ENCODE data around the gene PSMD12.

The PSMD12 gene

GRCh38 chr17:67399676-67400075 lies 33.3 kb upstream of the PSMD12 start:
- no peak for DNase-seq
- peaks cover 14 to 30% (median 17%) of the 10 kb centered on the region in 4 experiments for H3K4me1 ChIP-seq (ENCODE audit: control extremely low read depth in 1 of 4, control insufficient read depth in 4 of 4, insufficient read depth in 4 of 4, low read length in 3 of 4)
- H3K27me3 ChIP-seq (replicated peaks in 2 of 5; ENCODE audit: control insufficient read depth in 4 of 5, insufficient read depth in 5 of 5, low read length in 4 of 5), result no peaks in the 10 kb centered on the region
- WGBS (ENCODE audit: insufficient coverage), result 100% methylated on average over 1 of the region's 3 CpGs
- CTCF ChIA-PET, result no interaction called here
- POLR2A ChIA-PET, result no interaction called here
- H3K9me3 ChIP-seq (ENCODE audit: control extremely low read depth in 1 of 5, control insufficient read depth in 4 of 5, insufficient read depth in 2 of 5, low read depth in 1 of 5, low read length in 4 of 5), result no peaks in the 10 kb centered on the region
- H3K27ac ChIP-seq (ENCODE audit: insufficient read depth in 1 of 2, low read depth in 1 of 2, low read length in 2 of 2, poor library complexity in 1 of 2, severe bottlenecking in 2 of 2), result peak overlapping the region in 1 of 2 experiments; percentile 20
- no peak overlapping the region for H3K4me3 ChIP-seq (ENCODE audit: control insufficient read depth in 1 of 7, extremely low read depth in 1 of 7, insufficient read depth in 4 of 7, low read depth in 2 of 7, low read length in 6 of 7)
- no peaks in the 10 kb centered on the region for H3K36me3 ChIP-seq (ENCODE audit: control insufficient read depth in 4 of 4, insufficient read depth in 4 of 4, low read length in 3 of 4)

- peaks cover 0 to 5% (median 0%) of the 10 kb centered on the region in 4 experiments for H3K36me3 ChIP-seq (ENCODE audit: control insufficient read depth in 4 of 4, insufficient read depth in 4 of 4, low read length in 3 of 4)
- ChIA-PET CTCF (interaction anchor here (0.6 to 1.4 kb wide), 5 partner anchors 15 to 103 kb away, joined by 3 to 4 read pairs (median 3); no protein-coding TSS in a partner anchor), POLR2A (no interaction called here)
- no peak overlapping the region for H3K4me3 ChIP-seq (ENCODE audit: control insufficient read depth in 1 of 7, extremely low read depth in 1 of 7, insufficient read depth in 4 of 7, low read depth in 2 of 7, low read length in 6 of 7)
- no peaks in the 10 kb centered on the region for H3K9me3 ChIP-seq (ENCODE audit: control extremely low read depth in 1 of 5, control insufficient read depth in 4 of 5, insufficient read depth in 2 of 5, low read depth in 1 of 5, low read length in 4 of 5)
- no peaks in the 10 kb centered on the region for H3K27me3 ChIP-seq (replicated peaks in 2 of 5; ENCODE audit: control insufficient read depth in 4 of 5, insufficient read depth in 5 of 5, low read length in 4 of 5)
- no peak overlapping the region for H3K27ac ChIP-seq (ENCODE audit: insufficient read depth in 1 of 2, low read depth in 1 of 2, low read length in 2 of 2, poor library complexity in 1 of 2, severe bottlenecking in 2 of 2)
- no peak for DNase-seq
- 99% methylated on average over 7 of the region's 9 CpGs for WGBS (ENCODE audit: insufficient coverage)
- peaks cover 4 to 14% (median 10%) of the 10 kb centered on the region in 4 experiments for H3K4me1 ChIP-seq (ENCODE audit: control extremely low read depth in 1 of 4, control insufficient read depth in 4 of 4, insufficient read depth in 4 of 4, low read length in 3 of 4)
These were observed 27.5 kb upstream of the PSMD12 start for GRCh38 chr17:67393809-67394397.

GRCh38 chr17:67392111-67392510 lies 25.7 kb upstream of the PSMD12 start:
- no peak for DNase-seq
- CTCF ChIA-PET, result no interaction called here
- POLR2A ChIA-PET, result no interaction called here
- peaks cover 4 to 14% (median 10%) of the 10 kb centered on the region in 4 experiments for H3K4me1 ChIP-seq (ENCODE audit: control extremely low read depth in 1 of 4, control insufficient read depth in 4 of 4, insufficient read depth in 4 of 4, low read length in 3 of 4)
- H3K27me3 ChIP-seq (replicated peaks in 2 of 5; ENCODE audit: control insufficient read depth in 4 of 5, insufficient read depth in 5 of 5, low read length in 4 of 5), result no peaks in the 10 kb centered on the region
- H3K36me3 ChIP-seq (ENCODE audit: control insufficient read depth in 4 of 4, insufficient read depth in 4 of 4, low read length in 3 of 4), result peaks cover 0 to 5% (median 0%) of the 10 kb centered on the region in 4 experiments
- no peak overlapping the region for H3K27ac ChIP-seq (ENCODE audit: insufficient read depth in 1 of 2, low read depth in 1 of 2, low read length in 2 of 2, poor library complexity in 1 of 2, severe bottlenecking in 2 of 2)
- no peaks in the 10 kb centered on the region for H3K9me3 ChIP-seq (ENCODE audit: control extremely low read depth in 1 of 5, control insufficient read depth in 4 of 5, insufficient read depth in 2 of 5, low read depth in 1 of 5, low read length in 4 of 5)
- no peak overlapping the region for H3K4me3 ChIP-seq (ENCODE audit: control insufficient read depth in 1 of 7, extremely low read depth in 1 of 7, insufficient read depth in 4 of 7, low read depth in 2 of 7, low read length in 6 of 7)
- 100% methylated on average over 1 of the region's 6 CpGs for WGBS (ENCODE audit: insufficient coverage)

GRCh38 chr17:67390646-67391361 lies 24.4 kb upstream of the PSMD12 start:
- POLR2A ChIA-PET, result interaction anchor here (0.6 kb wide), 2 partner anchors 52 to 191 kb away, joined by 3 to 4 read pairs; no protein-coding TSS in a partner anchor
- peaks cover 4 to 14% (median 10%) of the 10 kb centered on the region in 4 experiments for H3K4me1 ChIP-seq (ENCODE audit: control extremely low read depth in 1 of 4, control insufficient read depth in 4 of 4, insufficient read depth in 4 of 4, low read length in 3 of 4)
- peaks cover 0 to 5% (median 0%) of the 10 kb centered on the region in 4 experiments for H3K36me3 ChIP-seq (ENCODE audit: control insufficient read depth in 4 of 4, insufficient read depth in 4 of 4, low read length in 3 of 4)
- H3K27me3 ChIP-seq (replicated peaks in 2 of 5; ENCODE audit: control insufficient read depth in 4 of 5, insufficient read depth in 5 of 5, low read length in 4 of 5), result no peaks in the 10 kb centered on the region
- no peak overlapping the region for H3K4me3 ChIP-seq (ENCODE audit: control insufficient read depth in 1 of 7, extremely low read depth in 1 of 7, insufficient read depth in 4 of 7, low read depth in 2 of 7, low read length in 6 of 7)
- H3K9me3 ChIP-seq (ENCODE audit: control extremely low read depth in 1 of 5, control insufficient read depth in 4 of 5, insufficient read depth in 2 of 5, low read depth in 1 of 5, low read length in 4 of 5), result no peaks in the 10 kb centered on the region
- DNase-seq, result peak in 2 of 3 donors; percentile 76 to 79
- WGBS (ENCODE audit: insufficient coverage), result 84% methylated on average over 2 of the region's 9 CpGs
- no peak overlapping the region for H3K27ac ChIP-seq (ENCODE audit: insufficient read depth in 1 of 2, low read depth in 1 of 2, low read length in 2 of 2, poor library complexity in 1 of 2, severe bottlenecking in 2 of 2)
- CTCF ChIA-PET, result interaction anchor here (1.7 to 6.6 kb wide), 3 partner anchors 12 to 91 kb away, joined by 4 to 52 read pairs (median 18); no protein-coding TSS in a partner anchor

- H3K36me3 ChIP-seq (ENCODE audit: control insufficient read depth in 4 of 4, insufficient read depth in 4 of 4, low read length in 3 of 4), result peaks cover 0 to 5% (median 0%) of the 10 kb centered on the region in 4 experiments
- no peaks in the 10 kb centered on the region for H3K9me3 ChIP-seq (ENCODE audit: control extremely low read depth in 1 of 5, control insufficient read depth in 4 of 5, insufficient read depth in 2 of 5, low read depth in 1 of 5, low read length in 4 of 5)
- no peak for DNase-seq
- no peak overlapping the region for H3K27ac ChIP-seq (ENCODE audit: insufficient read depth in 1 of 2, low read depth in 1 of 2, low read length in 2 of 2, poor library complexity in 1 of 2, severe bottlenecking in 2 of 2)
- ChIA-PET POLR2A (interaction anchor here (0.6 kb wide), 2 partner anchors 85 to 190 kb away, joined by 3 read pairs; no protein-coding TSS in a partner anchor), CTCF (interaction anchor here (1.6 to 6.6 kb wide), 5 partner anchors 12 to 92 kb away, joined by 3 to 52 read pairs (median 7); no protein-coding TSS in a partner anchor)
- no peaks in the 10 kb centered on the region for H3K27me3 ChIP-seq (replicated peaks in 2 of 5; ENCODE audit: control insufficient read depth in 4 of 5, insufficient read depth in 5 of 5, low read length in 4 of 5)
- 100% methylated on average over 6 of the region's 6 CpGs for WGBS (ENCODE audit: insufficient coverage)
- H3K4me1 ChIP-seq (ENCODE audit: control extremely low read depth in 1 of 4, control insufficient read depth in 4 of 4, insufficient read depth in 4 of 4, low read length in 3 of 4), result peaks cover 4 to 14% (median 10%) of the 10 kb centered on the region in 4 experiments
- H3K4me3 ChIP-seq (ENCODE audit: control insufficient read depth in 1 of 7, extremely low read depth in 1 of 7, insufficient read depth in 4 of 7, low read depth in 2 of 7, low read length in 6 of 7), result no peak overlapping the region
These were observed 23.7 kb upstream of the PSMD12 start for GRCh38 chr17:67390006-67390645.

- no peaks in the 10 kb centered on the region for H3K9me3 ChIP-seq (ENCODE audit: control extremely low read depth in 1 of 5, control insufficient read depth in 4 of 5, insufficient read depth in 2 of 5, low read depth in 1 of 5, low read length in 4 of 5)
- ChIA-PET CTCF (interaction anchor here (1.6 to 6.6 kb wide), 6 partner anchors 10 to 93 kb away, joined by 3 to 52 read pairs (median 8); no protein-coding TSS in a partner anchor), POLR2A (interaction anchor here (0.6 kb wide), 1 partner anchor 1853 kb away, joined by 4 read pairs; no protein-coding TSS in a partner anchor)
- no peak overlapping the region for H3K4me3 ChIP-seq (ENCODE audit: control insufficient read depth in 1 of 7, extremely low read depth in 1 of 7, insufficient read depth in 4 of 7, low read depth in 2 of 7, low read length in 6 of 7)
- H3K36me3 ChIP-seq (ENCODE audit: control insufficient read depth in 4 of 4, insufficient read depth in 4 of 4, low read length in 3 of 4), result peaks cover 0 to 4% (median 0%) of the 10 kb centered on the region in 4 experiments
- H3K27ac ChIP-seq (ENCODE audit: insufficient read depth in 1 of 2, low read depth in 1 of 2, low read length in 2 of 2, poor library complexity in 1 of 2, severe bottlenecking in 2 of 2), result no peak overlapping the region
- H3K27me3 ChIP-seq (replicated peaks in 2 of 5; ENCODE audit: control insufficient read depth in 4 of 5, insufficient read depth in 5 of 5, low read length in 4 of 5), result no peaks in the 10 kb centered on the region
- 95% methylated on average over 3 of the region's 4 CpGs for WGBS (ENCODE audit: insufficient coverage)
- H3K4me1 ChIP-seq (ENCODE audit: control extremely low read depth in 1 of 4, control insufficient read depth in 4 of 4, insufficient read depth in 4 of 4, low read length in 3 of 4), result peaks cover 4 to 14% (median 10%) of the 10 kb centered on the region in 4 experiments
- DNase-seq, result no peak
These were observed 22.6 kb upstream of the PSMD12 start for GRCh38 chr17:67388986-67389385.

Measured in common myeloid progenitor, CD34-positive (primary cell).